ENCODE measurements around the gene GSTK1. TPM values are rescaled to one million over a fixed set of nuclear protein-coding genes. Genes with fewer than 3 reads are reported as not detected.
A peak's percentile ranks its signal among the peaks of the same experiment; 100 is the strongest.

GSTK1 gene
- total and polyA plus RNA-seq, 9 of the 15 experiments (the other 6 are each of a cell fraction or from before 2014, with no cell fraction given) = 155 to 441 (median 233) TPM

DNA sequence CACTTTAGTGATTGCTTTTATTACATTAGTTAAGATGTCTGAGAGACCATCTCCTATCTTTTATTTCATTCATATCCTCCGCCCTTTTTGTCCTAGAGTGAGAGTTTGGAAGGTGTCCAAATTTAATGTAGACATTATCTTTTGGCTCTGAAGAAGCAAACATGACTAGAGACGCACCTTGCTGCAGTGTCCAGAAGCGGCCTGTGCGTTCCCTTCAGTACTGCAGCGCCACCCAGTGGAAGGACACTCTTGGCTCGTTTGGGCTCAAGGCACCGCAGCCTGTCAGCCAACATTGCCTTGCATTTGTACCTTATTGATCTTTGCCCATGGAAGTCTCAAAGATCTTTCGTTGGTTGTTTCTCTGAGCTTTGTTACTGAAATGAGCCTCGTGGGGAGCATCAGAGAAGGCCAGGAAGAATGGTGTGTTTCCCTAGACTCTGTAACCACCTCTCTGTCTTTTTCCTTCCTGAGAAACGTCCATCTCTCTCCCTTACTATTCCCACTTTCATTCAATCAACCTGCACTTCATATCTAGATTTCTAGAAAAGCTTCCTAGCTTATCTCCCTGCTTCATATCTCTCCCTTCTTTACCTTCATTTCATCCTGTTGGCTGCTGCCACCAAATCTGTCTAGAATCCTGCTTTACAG lies 42.3 kb downstream of the GSTK1 start (continued):
- TF ChIP-seq POLR2G (IDR thresholded peaks at IDR 0.05; ENCODE audit: low read depth, low read length) (no peak), POLR3A (IDR thresholded peaks at IDR 0.05; ENCODE audit: borderline replicate concordance, extremely low read depth, insufficient read depth, insufficient read length) (no peak), TEAD4 (IDR thresholded peaks at IDR 0.05; ENCODE audit: low read length) (0 out of 2 replicates have a peak, but pooled peaks have one; percentile 8), TEAD4 (CRISPR knock-in tag; IDR thresholded peaks at IDR 0.05; ENCODE audit: borderline replicate concordance) (no peak), PTRF (tag; IDR thresholded peaks at IDR 0.05) (no peak), HNRNPLL (IDR thresholded peaks at IDR 0.05; ENCODE audit: low read depth, low read length, poor library complexity, severe bottlenecking) (no peak), PTTG1 (tag; IDR thresholded peaks at IDR 0.05; ENCODE audit: low read depth) (no peak), POLR2A (conservative IDR thresholded peaks at IDR 0.05) (no peak; the same call in 1 of the 2 replicates), RBM22 (IDR thresholded peaks at IDR 0.05; ENCODE audit: low read depth, low read length, poor library complexity, severe bottlenecking) (no peak), POLR2AphosphoS5 (IDR thresholded peaks at IDR 0.05; ENCODE audit: control insufficient read depth, insufficient read depth, low read depth, low read length) (peak; percentile 37; the same call in 1 of the 2 replicates), MAFK (IDR thresholded peaks at IDR 0.05; ENCODE audit: low read length) (no peak)
- TF ChIP-seq, protein P1, sequence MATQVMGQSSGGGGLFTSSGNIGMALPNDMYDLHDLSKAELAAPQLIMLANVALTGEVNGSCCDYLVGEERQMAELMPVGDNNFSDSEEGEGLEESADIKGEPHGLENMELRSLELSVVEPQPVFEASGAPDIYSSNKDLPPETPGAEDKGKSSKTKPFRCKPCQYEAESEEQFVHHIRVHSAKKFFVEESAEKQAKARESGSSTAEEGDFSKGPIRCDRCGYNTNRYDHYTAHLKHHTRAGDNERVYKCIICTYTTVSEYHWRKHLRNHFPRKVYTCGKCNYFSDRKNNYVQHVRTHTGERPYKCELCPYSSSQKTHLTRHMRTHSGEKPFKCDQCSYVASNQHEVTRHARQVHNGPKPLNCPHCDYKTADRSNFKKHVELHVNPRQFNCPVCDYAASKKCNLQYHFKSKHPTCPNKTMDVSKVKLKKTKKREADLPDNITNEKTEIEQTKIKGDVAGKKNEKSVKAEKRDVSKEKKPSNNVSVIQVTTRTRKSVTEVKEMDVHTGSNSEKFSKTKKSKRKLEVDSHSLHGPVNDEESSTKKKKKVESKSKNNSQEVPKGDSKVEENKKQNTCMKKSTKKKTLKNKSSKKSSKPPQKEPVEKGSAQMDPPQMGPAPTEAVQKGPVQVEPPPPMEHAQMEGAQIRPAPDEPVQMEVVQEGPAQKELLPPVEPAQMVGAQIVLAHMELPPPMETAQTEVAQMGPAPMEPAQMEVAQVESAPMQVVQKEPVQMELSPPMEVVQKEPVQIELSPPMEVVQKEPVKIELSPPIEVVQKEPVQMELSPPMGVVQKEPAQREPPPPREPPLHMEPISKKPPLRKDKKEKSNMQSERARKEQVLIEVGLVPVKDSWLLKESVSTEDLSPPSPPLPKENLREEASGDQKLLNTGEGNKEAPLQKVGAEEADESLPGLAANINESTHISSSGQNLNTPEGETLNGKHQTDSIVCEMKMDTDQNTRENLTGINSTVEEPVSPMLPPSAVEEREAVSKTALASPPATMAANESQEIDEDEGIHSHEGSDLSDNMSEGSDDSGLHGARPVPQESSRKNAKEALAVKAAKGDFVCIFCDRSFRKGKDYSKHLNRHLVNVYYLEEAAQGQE (IDR thresholded peaks at IDR 0.05; ENCODE audit: borderline replicate concordance) = peak; percentile 88
- TF ChIP-seq, protein P1 (CRISPR knock-in tag; IDR thresholded peaks at IDR 0.05; ENCODE audit: low read depth) = no peak
- TF ChIP-seq, protein P2, sequence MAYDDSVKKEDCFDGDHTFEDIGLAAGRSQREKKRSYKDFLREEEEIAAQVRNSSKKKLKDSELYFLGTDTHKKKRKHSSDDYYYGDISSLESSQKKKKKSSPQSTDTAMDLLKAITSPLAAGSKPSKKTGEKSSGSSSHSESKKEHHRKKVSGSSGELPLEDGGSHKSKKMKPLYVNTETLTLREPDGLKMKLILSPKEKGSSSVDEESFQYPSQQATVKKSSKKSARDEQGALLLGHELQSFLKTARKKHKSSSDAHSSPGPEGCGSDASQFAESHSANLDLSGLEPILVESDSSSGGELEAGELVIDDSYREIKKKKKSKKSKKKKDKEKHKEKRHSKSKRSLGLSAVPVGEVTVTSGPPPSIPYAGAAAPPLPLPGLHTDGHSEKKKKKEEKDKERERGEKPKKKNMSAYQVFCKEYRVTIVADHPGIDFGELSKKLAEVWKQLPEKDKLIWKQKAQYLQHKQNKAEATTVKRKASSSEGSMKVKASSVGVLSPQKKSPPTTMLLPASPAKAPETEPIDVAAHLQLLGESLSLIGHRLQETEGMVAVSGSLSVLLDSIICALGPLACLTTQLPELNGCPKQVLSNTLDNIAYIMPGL (CRISPR knock-in tag; IDR thresholded peaks at IDR 0.05) = no peak

Data from K562 (cell line).